ENCODE measurements around the gene KIF16B. TPM values are rescaled to one million over a fixed set of nuclear protein-coding genes. Genes with fewer than 3 reads are reported as not detected.
"Not testable (repeated sequence)": the region's sequence is repeated elsewhere in the genome, so short reads cannot be mapped to it uniquely, and the experiment has no call there.

KIF16B gene
- total RNA-seq, 2 experiments from 2014 or later = 8.8 to 8.9 TPM

DNA sequence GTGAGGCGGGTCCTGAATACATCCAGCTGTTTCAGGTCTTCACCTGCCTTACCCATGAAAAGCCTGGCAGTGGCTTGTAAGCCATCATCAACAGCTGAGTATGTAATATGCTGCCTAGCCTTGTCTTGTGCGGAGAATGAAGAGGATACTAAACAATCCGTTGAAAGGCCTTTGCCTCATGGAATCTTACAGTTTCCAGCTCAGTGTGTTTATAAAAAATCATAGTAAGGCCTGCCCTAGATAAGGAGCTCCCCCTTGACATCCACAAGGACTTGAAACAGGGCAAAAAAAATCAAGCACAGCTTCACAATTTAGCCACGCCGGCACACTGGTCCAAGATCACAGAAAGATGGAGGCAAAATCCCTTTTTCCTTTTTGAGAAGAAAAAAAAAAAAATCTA, 115.7 kb downstream of the KIF16B start:
- Mint-ChIP-seq H3K9me3 (no peaks in the 10 kb centered on the region), H3K27me3 (no peaks in the 10 kb centered on the region), H3K4me3 (no peak overlapping the region), H3K4me1 (no peaks in the 10 kb centered on the region), H3K36me3 (ENCODE audit: low read depth) (no peaks in the 10 kb centered on the region), H3K27ac (no peak overlapping the region)
- ChIA-PET POLR2A (no interaction called here), CTCF (no interaction called here)
- no peak for DNase-seq

DNA sequence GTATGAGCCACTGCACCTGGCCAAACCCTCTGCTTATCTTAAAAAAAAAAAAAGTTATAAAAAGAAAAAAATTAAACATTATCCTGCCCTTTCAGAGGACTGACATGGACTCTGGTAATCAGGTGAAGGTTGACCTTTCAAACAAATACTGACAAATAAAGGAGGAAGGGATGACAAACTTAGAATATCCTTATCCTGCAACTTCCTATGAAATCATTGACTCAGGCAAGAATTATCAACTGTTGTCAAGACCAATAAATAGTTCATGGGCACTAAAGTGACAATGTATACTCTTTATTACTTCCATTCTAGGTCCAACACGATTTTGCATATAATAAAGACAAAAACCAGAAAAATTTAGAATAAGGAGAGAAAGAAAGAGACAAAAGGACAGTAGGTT, 117.9 kb downstream of the KIF16B start:
- Mint-ChIP-seq H3K27ac (no peak overlapping the region), H3K9me3 (no peaks in the 10 kb centered on the region), H3K27me3 (no peaks in the 10 kb centered on the region), H3K4me1 (no peaks in the 10 kb centered on the region), H3K4me3 (no peak overlapping the region), H3K36me3 (ENCODE audit: low read depth) (no peaks in the 10 kb centered on the region)
- CTCF ChIA-PET = no interaction called here
- DNase-seq = no peak
- POLR2A ChIA-PET = no interaction called here

DNA sequence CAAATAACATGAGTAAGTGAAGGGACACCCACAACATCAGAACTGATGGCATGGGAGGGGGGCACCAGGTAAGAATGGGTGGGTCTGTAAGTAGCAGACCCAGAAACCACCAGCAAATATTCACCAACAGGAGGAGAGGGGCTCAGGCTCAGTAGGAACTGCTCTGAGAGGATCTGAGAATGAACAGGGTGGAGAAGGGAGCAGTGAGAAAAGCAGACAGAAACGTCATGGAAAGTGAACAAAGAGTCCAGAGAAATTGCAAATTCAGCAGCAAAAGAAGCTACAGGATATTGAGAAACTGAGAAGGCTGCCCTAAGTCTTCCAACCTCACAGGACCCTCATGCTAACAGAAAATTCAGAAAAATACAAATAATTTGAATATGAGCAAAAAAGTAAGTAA, 121.3 kb downstream of the KIF16B start:
- ChIA-PET CTCF (interaction anchor here (0.7 kb wide), 1 partner anchor 164 kb away, joined by 3 read pairs; no protein-coding TSS in a partner anchor), POLR2A (no interaction called here)
- Mint-ChIP-seq H3K4me3 (no peak overlapping the region), H3K9me3 (no peaks in the 10 kb centered on the region), H3K27me3 (no peaks in the 10 kb centered on the region), H3K27ac (no peak overlapping the region), H3K36me3 (ENCODE audit: low read depth) (no peaks in the 10 kb centered on the region), H3K4me1 (no peaks in the 10 kb centered on the region)
- DNase-seq = no peak

DNA sequence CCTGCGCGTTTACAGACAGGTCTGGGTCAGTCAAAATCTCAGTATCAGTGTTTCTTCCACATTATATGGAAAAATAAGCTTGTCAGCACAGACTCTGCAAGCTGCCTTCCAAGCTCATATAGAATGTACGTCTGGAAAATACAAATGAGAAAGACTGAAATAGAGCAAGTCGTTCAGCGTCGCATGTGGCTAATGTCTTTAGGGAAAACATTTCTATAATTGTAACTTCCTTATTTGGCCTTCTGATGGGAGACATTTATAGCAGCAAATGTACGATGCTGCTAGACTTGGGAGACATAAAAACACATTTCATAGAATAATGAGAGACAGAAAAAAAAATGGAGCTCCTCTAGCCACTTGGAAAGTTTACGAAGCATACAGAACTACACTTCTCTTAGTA, 122.2 kb downstream of the KIF16B start:
- DNase-seq = no peak
- Mint-ChIP-seq H3K9me3 (no peaks in the 10 kb centered on the region), H3K27ac (no peak overlapping the region), H3K27me3 (no peaks in the 10 kb centered on the region), H3K4me1 (no peaks in the 10 kb centered on the region), H3K4me3 (no peak overlapping the region), H3K36me3 (ENCODE audit: low read depth) (no peaks in the 10 kb centered on the region)
- CTCF ChIA-PET = no interaction called here
- POLR2A ChIA-PET = no interaction called here

DNA sequence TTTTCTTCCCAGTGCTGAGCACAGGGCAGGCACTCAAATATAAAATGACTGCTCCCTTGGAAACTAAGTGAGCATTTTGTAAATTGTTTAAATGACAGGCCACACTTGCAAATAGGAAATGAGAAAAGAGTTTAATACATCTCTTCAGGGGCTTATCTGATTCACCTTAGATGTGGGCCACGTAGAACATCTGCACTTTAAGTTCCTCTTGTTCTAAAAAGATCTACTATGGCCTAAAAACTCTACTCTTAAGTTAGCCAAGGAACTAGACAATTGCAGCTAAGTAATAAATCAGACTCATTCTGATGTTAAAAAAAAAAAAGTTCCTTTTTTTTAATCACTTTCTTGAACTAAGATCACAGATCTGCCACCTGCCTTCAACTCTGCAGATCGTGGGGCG, 126.3 kb downstream of the KIF16B start:
- Mint-ChIP-seq H3K36me3 (ENCODE audit: low read depth) (no peaks in the 10 kb centered on the region), H3K4me1 (no peaks in the 10 kb centered on the region), H3K4me3 (no peak overlapping the region), H3K27ac (no peak overlapping the region), H3K27me3 (no peaks in the 10 kb centered on the region), H3K9me3 (no peaks in the 10 kb centered on the region)
- CTCF ChIA-PET = no interaction called here
- no peak for DNase-seq
- POLR2A ChIA-PET = no interaction called here

DNA sequence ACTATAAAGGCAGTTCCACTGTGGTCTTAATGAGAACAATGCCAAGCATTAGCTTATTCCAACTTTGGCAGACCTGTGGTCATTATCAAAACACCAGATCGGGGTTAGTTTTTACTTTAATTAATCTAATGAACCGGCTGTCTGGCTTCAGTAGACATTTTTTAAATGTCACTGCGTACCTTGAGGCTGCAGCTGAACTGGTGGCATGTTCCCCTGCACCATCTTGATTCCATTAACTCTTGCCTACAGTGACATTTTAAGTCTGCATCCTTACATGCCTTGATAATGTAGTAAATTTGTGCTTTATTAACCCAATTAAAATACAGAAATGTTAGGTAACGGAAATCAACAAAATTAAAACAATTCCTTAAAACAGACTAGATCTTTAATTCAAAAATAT, 127.0 kb downstream of the KIF16B start:
- no peak overlapping the region for H3K4me3 Mint-ChIP-seq
- H3K36me3 Mint-ChIP-seq (ENCODE audit: low read depth) = no peaks in the 10 kb centered on the region
- no peak overlapping the region for H3K27ac Mint-ChIP-seq
- ChIA-PET CTCF (no interaction called here), POLR2A (no interaction called here)
- no peaks in the 10 kb centered on the region for H3K9me3 Mint-ChIP-seq
- no peak for DNase-seq
- H3K4me1 Mint-ChIP-seq = no peaks in the 10 kb centered on the region
- no peaks in the 10 kb centered on the region for H3K27me3 Mint-ChIP-seq

DNA sequence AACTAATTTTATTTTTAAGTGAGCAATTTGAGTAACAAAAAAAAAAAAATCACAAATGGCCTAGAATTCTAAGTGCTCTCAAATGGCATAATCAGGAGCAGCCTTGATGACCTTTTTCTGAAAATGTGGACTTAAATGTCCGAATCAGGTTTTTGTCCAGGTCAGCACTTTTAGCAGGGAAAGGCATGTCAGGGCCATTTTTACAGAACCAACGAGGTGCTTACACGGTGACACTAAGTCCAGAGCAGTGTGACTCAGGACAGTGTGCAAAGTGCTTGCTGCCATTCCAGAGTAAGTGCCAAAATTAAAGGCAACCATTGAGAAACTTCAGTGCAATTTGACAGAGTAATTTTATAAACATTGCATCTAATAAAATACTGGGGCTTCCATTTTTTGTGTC, 127.8 kb downstream of the KIF16B start:
- Mint-ChIP-seq H3K36me3 (ENCODE audit: low read depth) (no peaks in the 10 kb centered on the region), H3K27me3 (no peaks in the 10 kb centered on the region), H3K9me3 (no peaks in the 10 kb centered on the region), H3K4me3 (no peak overlapping the region), H3K27ac (no peak overlapping the region), H3K4me1 (no peaks in the 10 kb centered on the region)
- ChIA-PET POLR2A (no interaction called here), CTCF (no interaction called here)
- DNase-seq = no peak

DNA sequence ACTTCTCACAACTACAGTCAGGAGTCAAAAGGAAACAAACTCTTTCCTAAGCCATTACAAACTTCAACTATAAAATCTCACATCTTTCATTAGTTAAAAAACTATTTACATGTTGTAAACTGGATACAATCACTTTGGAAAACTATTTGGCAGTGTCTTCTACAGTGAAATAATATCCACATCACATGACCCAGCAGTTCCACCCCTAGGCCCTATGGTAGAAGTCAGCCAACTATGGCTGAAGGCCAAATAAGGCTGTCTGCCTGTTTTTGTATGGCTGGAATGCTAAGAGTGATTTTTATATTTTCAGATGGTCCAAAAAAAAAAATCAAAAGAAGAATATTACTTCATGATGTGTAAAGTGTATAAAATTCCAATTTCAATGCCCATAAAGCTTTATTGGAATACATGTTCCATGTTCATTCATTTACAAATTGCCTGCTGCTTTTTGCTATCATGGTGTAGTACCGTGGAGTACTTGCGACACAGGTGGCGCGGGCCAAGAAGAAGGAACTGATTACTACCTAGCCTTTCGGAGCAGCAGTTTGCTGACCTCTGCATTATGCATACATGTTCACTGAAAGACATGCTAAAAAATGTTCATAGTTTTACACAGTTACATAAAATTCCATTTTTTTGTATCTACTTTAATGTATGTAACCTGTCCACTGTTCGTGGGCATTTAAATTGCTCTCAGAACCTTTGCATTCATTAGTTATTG, 129.0 kb downstream of the KIF16B start:
- CTCF ChIA-PET = no interaction called here
- H3K27me3 Mint-ChIP-seq = no peaks in the 10 kb centered on the region
- peaks cover 3% of the 10 kb centered on the region for H3K9me3 Mint-ChIP-seq
- POLR2A ChIA-PET = no interaction called here
- DNase-seq = no peak
- H3K4me3 Mint-ChIP-seq = no peak overlapping the region
- no peaks in the 10 kb centered on the region for H3K36me3 Mint-ChIP-seq (ENCODE audit: low read depth)
- H3K4me1 Mint-ChIP-seq = peaks cover 2% of the 10 kb centered on the region
- no peak overlapping the region for H3K27ac Mint-ChIP-seq

DNA sequence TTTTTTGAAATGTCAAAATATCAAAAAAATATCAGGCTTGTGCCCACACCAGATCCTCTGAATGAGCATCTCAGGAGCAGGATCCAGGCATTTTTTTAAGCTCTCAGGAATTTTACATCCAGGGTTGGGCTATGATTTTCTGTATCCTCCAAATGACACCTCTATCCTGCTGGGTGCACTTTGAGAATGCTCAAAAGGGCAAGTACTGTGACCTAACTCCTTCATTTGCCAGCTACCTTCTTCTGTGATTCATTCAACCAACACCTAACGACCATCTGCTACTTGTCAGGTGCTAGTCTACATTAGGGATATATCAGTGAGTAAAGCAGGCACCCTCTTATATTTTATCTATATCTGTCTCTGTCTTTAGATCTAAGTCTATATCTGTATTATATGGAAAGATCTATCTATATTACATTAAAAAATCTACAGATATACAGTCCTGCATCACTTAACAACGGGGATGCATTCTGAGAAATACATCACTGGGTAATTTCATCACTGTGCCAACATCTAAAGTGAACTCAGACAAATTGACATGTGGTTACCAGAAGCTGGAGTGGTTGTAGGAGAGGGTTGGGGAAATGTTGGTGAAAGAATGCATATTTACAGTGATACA, 131.6 kb downstream of the KIF16B start:
- Mint-ChIP-seq H3K4me3 (no peak overlapping the region), H3K9me3 (peaks cover 5% of the 10 kb centered on the region), H3K36me3 (ENCODE audit: low read depth) (no peaks in the 10 kb centered on the region), H3K4me1 (peaks cover 2% of the 10 kb centered on the region), H3K27ac (no peak overlapping the region), H3K27me3 (no peaks in the 10 kb centered on the region)
- ChIA-PET CTCF (interaction anchor here (1.4 kb wide), 1 partner anchor 34 kb away, joined by 3 read pairs; no protein-coding TSS in a partner anchor), POLR2A (no interaction called here)
- no peak for DNase-seq

DNA sequence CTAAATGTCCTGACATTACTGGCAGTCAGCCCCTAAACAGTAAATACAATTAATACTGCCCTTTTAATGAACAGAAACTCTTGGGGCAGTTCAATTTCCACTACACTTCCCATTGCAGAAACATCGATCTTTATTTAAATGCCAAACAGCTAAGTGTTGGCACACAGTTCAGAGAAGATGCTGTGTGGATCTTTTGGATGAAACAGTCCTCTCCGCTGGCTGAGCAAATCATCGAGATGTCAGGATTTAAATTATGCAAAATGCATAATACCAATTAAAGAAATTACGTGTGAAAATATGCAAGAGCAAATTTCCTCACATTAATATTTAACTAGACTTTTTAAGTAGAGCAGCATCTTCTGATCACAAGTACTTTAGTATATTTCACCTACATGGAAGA, 132.6 kb downstream of the KIF16B start:
- no peak for DNase-seq
- H3K27ac Mint-ChIP-seq = no peak overlapping the region
- ChIA-PET POLR2A (no interaction called here), CTCF (interaction anchor here (1.4 kb wide), 1 partner anchor 35 kb away, joined by 3 read pairs; no protein-coding TSS in a partner anchor)
- H3K4me3 Mint-ChIP-seq = no peak overlapping the region
- no peaks in the 10 kb centered on the region for H3K36me3 Mint-ChIP-seq (ENCODE audit: low read depth)
- no peaks in the 10 kb centered on the region for H3K27me3 Mint-ChIP-seq
- H3K9me3 Mint-ChIP-seq = peaks cover 5% of the 10 kb centered on the region
- H3K4me1 Mint-ChIP-seq = peaks cover 2% of the 10 kb centered on the region

DNA sequence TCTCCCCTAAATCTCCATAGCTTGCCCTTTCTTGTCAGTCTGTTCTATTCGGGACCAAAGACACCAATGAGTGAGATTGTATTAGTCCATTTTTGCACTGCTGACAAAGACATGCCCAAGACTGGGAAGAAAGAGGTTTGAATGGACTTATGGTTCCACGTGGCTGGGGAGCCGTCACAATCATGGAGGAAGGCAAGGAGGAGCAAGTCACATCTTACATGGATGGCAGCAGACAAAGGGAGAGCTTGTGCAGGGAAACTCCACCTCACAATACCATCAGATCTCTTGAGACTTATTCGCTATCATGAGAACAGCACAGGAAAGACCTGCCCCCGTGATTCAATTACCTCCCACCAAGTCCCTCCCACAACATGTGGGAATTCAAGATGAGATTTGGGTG, 133.7 kb downstream of the KIF16B start:
- H3K27me3 Mint-ChIP-seq; H3K36me3 Mint-ChIP-seq (ENCODE audit: low read depth); H3K4me1 Mint-ChIP-seq; POLR2A ChIA-PET; H3K9me3 Mint-ChIP-seq; H3K27ac Mint-ChIP-seq; DNase-seq; H3K4me3 Mint-ChIP-seq: not testable (repeated sequence)
- CTCF ChIA-PET = interaction anchor here (0.6 kb wide), 1 partner anchor 1953 kb away, joined by 4 read pairs; no protein-coding TSS in a partner anchor

DNA sequence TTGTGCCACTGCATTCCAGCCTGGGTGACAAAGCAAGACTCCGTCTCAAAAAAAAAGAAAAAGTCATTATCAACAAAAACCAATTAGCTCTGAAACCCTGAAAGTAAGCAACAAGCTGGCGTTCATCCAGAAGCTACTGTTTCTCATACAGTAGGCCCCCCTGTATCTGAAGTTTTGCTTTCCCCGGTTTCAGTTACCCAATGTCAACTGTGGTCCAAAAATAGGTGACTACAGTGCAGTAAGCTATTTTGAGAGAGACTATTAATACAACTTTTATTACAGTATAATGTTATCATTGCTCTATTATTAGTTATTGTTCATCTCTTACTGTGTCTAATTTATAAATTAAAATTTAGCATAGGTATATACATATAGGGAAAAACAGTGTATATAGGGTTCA, 135.1 kb downstream of the KIF16B start:
- Mint-ChIP-seq H3K4me1 (peaks cover 2% of the 10 kb centered on the region), H3K9me3 (peaks cover 5% of the 10 kb centered on the region), H3K4me3 (no peak overlapping the region), H3K27me3 (no peaks in the 10 kb centered on the region), H3K27ac (no peak overlapping the region), H3K36me3 (ENCODE audit: low read depth) (no peaks in the 10 kb centered on the region)
- CTCF ChIA-PET = no interaction called here
- POLR2A ChIA-PET = no interaction called here
- no peak for DNase-seq

DNA sequence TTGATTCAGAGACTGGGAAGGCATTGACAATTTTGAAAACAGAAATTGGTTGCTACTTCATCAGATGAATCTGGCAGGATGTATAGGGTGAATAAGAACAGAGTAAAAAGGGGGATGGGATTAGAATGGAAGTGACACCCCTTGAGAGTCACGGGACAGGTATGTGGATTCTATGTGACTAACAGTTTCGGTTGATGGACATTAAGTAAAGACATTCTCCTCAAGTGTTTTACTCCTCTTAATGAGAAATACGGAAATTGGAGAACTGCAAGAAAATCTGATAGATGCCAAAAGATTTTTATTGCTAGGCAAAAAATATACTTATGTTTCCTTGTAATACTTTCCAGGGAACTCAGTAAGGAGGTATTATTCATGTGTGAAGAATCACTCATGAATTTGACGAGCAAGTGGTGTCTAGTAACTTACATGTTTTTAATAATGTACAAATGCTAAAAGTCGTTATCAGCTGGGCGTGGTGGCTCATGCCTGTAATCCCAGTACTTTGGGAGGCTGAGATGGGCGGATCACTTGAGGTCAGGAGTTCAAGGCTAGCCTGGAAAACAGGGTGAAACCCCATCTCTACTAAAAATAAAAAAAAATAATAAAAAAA, 135.8 kb downstream of the KIF16B start:
- ChIA-PET POLR2A (no interaction called here), CTCF (interaction anchor here (0.7 kb wide), 1 partner anchor 17 kb away, joined by 3 read pairs; no protein-coding TSS in a partner anchor)
- Mint-ChIP-seq H3K36me3 (ENCODE audit: low read depth) (no peaks in the 10 kb centered on the region), H3K27ac (no peak overlapping the region), H3K4me3 (no peak overlapping the region), H3K4me1 (peaks cover 2% of the 10 kb centered on the region), H3K9me3 (peaks cover 5% of the 10 kb centered on the region), H3K27me3 (no peaks in the 10 kb centered on the region)
- no peak for DNase-seq

Measured in activated CD4-positive, alpha-beta memory T cell treated with anti-CD3 and anti-CD28 coated beads, Interleukin-2, amount 10 ng/mL, durations not matched to agents 7 days and 5 days (primary cell).